ENCODE measurements around the gene DYNC1I1.

DYNC1I1 gene

DNA sequence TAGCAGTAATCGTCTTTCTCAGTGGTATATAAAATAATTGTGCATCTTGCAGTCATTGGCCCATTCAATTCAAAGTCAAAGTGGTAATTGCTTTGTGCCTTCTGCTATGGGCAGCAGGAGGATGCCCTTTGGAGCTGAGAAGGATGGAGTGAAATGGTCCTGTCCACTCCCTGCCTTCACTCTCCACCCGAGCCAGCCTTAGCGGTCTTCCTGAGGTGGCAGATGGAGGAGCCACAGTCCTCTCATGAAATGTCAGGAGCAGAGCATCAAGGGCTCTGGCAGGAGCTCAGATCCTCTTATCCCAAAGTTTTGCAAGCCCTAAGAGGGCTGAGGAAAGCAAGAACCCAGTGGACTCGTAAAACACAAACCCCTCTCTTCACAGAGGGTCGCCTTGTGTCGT lies 199.4 kb downstream of the DYNC1I1 start:
- DNase-seq (ENCODE audit: low spot score), result no peak

DNA sequence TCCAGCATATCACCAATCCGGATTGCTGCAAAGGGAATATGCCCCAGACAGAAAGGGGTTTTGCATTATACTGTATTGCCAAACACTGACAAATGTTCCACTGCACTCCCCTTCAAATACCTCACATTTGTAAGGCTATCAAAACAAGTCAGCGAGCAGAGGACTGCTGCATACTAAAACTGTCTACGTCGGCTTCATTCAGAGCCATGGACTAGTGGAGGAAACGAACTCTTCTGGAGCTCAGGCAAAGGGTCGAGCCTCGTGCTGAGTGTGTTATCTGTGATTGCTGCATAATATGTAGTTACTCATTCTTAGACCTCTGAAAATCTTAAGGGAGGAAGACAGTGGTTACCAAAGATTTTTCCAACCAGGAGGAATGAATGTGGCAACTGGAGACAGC lies 200.2 kb downstream of the DYNC1I1 start:
- no peak for DNase-seq (ENCODE audit: low spot score)

DNA sequence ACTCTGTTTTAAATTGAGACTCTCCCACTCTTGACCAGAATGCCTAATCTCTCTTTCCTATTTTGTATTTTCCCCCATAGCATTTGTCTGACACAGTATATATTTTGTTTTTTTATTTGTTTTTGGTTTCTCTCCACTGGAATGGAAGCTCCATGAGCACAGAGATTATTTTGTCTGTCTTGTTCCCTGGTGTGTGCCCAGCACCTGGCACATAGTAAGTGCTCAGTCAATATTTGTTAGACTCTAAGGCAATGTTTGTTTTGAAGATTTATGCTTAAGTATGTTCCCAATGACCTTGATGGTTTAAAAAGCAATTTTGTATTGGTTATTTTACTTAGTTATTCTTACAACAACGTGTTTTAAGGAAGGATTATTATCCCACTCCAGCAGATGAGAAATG lies 201.8 kb downstream of the DYNC1I1 start:
- DNase-seq (ENCODE audit: low spot score), result no peak

DNA sequence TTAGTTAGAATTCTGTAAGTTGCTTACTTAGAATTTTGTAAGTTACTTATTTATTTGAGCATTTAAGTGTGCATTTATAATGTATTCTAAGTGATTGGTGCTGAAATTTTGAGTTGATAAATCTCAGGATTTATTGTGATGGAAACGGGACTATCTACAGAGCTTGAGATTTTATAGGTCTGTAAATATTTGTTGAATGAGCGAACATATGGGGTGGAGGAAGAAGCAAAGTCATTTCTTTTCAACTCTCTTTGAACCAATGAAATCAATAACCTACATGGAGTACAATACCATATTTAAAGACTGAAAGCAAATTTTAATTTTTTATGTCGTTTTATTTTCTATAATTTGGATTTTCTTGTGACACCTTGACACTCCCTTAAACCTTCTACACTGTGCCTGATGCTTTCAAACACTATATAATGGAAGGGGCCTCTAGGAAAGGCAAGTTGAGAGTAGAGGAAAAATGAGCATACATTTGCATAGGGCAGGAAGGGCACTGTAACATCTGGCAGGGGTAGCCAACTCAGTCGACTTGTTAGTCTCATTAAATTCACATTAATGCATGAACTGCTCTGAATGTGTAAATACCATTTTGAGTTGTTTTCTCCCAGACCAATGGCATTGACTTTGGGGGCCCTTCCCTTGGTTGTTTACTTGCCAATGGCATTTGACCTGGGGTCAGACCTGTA lies 204.2 kb downstream of the DYNC1I1 start:
- no peak for DNase-seq (ENCODE audit: low spot score)

DNA sequence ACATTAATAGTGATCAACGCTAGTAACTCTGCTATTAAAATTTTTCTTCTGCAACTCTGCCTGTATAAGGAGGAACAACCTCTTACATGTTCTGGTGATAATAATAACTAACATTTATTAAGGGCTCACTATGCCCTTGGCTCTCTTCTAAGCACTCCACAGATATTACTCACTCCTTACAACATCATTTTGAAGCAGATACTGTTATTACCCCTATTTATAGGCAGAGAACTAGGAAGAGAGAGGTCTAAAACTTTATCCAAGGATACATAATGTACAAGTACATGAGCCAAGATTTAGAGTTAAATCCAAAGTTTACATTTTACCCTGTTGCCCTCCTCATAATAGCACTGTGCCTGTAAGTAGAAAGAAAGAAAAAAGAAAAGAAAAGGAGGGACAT lies 205.6 kb downstream of the DYNC1I1 start:
- DNase-seq (ENCODE audit: low spot score), result no peak

DNA sequence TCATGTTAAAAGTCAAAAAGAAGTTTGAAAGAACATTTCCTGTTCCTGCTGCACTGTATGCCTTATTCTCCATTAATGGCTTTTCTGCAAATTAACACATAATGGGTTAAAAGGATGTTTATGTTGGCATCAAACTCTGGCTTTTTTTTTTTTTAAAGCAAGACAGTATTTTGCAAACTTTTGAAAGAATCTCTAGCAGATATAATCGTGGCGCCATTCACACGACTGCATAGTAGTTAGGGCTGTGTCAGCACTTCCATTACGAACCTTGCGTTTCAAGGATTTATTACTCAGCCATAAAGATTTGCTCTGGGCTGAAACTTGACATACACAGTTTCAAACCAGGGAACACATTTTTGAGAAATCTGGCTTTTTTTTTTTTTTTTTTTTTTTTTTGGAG lies 207.8 kb downstream of the DYNC1I1 start:
- no peak for DNase-seq (ENCODE audit: low spot score)

DNA sequence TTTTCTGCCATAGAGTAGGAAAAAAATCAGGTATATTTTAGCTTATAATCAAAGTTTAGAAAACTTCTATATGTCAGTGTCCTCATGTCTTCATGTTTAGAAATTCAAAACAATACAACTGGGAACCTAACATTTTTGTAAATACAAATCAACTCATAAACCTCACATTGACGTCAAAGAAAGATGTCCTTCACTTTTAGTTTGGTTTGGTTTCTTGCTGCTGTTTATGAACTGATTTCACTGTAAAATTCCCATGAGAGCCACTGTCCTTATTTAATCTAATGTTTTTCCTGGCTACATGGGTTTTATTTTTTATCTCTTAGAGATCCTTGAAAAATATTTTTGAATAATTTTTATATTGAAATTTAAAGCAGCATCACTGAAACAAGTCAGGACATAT lies 208.4 kb downstream of the DYNC1I1 start:
- DNase-seq (ENCODE audit: low spot score), result no peak

DNA sequence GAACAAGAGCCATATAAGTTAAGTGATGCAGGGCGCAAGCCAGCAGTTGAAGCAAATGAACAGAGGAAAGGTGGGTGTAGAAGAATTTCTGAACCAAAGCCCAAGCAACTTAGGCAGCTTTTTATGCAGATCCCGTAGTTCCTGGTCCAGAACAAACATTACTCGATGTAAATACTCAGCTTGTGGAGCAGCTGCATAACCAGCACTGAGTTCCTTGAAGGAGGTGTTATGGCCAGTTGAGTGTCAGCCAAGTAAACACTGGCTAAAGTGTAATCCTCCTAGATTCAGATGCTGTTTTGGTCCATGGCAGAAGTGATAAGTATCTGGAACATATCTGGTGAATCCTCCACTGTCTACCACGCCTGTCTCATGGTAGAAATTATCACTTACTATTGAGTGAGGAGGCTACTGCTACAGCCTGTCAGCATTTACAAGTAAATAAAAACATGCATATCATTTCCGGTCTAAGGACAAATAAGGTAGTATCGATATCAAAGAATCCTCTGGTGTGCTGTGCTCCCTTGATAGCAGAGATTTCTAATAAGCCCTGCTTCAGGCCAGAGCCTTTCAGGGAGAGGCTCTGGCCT lies 213.9 kb downstream of the DYNC1I1 start:
- no peak for DNase-seq (ENCODE audit: low spot score)

DNA sequence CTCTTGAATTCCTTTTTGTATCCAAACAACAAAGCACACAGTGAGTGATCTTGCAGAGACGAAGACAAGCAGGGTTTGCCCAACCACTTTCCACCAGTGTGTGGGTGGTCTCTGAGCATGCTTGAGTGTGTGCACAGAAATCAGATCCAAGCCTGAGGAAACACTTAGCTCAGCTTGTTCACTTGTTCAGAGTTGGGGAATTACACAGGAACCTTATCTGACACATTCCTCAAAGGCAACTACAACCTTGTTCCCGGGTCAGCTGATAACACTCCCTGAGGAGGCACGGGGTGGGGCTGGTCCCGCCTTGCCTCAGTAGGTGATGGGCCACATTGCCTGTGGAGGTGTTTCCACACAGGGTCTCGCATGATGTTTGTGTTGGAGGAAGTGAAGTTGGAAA lies 216.9 kb downstream of the DYNC1I1 start:
- no peak for DNase-seq (ENCODE audit: low spot score)

DNA sequence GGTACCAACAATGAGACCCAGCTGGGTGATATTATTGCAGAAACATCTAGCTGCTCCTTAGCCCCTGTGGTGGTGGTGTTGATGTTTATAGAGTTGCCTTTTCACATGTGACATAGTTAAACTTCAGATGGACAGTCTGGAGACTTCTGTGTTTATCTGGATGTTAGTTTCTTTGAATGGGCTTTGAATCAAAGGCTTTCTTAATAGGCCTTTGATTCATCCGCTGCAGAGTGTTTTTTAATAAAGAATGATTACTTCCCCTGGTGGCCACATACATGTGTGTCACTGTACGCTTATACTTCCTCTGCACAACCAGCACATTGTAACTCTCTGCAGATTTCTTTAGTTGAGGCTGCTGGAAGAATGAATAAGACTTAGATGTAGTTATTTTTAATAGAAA lies 221.0 kb downstream of the DYNC1I1 start:
- DNase-seq (ENCODE audit: low spot score), result peak; percentile 7

DNA sequence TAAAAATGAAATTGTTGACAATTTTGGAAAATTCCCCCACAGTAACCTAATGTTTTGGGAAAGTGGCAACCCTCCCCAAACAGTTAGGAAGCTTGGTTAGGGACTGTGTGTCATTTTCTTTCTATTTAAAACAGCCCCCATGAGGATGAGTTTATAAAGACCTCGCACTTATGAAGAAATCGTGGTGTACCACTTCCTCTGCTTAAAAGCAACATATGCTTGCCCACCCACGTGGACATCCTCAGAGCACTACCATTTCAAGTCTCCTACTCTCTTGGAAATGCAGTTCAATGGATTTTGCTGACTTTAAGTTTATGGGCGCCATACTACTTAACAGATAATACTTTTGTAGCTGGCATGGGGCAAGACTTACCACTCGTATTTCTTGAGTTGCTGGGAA lies 223.8 kb downstream of the DYNC1I1 start:
- no peak for DNase-seq (ENCODE audit: low spot score)

DNA sequence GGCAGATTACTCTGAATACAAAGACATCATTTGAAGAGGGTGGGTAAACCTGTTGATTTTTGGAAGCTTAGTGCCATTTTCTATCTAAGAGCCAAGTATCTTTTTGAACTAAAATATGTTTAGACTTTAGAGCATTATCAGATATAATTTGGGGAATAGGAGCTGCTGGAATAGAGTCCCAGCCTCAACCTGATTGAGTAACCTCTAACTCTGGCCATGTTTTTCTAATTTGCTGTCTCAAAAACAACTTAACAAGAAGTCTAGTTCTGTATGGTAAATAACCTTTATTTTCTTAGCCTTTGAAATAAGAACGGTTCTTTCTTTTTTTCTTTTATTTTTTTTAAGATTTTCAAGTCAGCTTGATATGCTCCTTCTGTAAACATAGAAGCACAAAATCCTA lies 224.5 kb downstream of the DYNC1I1 start:
- DNase-seq (ENCODE audit: low spot score), result no peak

DNA sequence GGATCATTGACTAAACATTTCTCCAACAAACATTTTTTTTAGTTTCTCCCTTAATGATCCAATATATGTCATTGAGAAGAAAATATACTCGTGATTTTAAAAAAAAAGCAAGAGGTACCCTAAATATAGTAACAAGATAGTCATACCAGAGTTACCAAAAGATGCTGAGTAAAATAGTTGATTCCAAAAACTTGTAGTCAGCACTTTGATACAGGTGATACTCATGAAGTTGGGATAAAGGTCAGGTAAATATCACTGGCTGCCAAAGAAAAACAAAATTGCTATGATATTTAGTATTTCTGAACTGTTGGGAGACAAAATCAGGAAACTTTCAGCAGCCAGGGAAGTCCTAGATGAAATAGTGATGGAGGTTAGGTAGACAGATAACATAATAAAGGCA lies 225.3 kb downstream of the DYNC1I1 start:
- DNase-seq (ENCODE audit: low spot score), result no peak

DNA sequence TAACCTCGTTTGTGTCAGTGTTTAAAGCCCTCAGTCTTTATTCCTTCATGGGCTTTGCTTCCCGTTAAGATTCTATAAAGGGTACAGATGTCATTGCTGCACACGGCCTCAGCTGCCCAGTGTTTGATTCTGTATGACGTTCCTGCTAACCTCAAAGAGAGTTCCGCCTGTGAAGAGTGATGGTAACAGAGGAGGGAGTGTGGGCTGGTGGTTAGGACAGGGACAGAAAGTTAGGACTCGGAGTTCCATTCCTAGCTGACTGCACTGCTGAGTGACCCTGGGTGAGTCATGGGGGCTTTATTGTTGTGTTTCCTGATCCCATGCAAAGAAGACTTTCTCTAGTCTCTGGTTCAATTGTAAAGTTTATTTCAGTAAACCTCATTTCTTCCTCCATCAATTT lies 227.1 kb downstream of the DYNC1I1 start:
- DNase-seq (ENCODE audit: low spot score), result no peak

DNA sequence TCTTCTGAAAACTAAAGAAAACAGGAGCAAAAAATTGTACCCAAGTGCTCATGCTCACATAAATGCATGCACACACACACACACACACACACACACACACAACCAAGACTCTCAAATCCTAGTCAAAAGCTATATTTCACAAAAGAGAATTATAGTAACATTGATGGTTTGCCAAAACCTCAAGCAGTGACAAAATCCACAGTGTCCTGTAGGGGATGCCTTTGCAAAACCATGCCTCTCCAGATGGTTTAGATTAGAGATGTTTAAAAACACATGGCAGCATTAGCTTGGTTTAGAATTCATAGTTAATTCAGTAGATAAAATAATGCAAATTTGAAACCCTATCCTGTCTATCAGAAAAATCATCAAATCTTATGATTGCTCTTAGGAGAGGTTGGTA lies 232.2 kb downstream of the DYNC1I1 start:
- no peak for DNase-seq (ENCODE audit: low spot score)

DNA sequence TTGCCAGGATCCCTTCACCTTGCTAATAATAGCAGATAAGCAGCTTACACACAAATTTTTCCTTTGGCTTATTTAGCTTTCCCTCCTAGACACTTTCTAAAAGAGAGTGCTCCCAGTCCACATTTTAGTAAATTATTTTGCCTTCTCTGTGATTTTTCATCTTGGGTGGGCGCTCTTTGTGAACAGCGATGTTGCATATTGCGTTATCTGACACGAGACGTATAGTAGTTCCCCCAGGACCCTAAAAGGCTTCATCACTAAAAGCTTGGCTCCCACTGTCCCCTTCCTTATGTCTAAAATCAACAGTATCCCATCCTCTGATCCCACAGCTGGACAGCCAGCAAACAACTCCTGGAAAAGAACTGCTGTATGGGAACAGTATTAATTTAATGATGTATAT lies 232.9 kb downstream of the DYNC1I1 start:
- no peak for DNase-seq (ENCODE audit: low spot score)

DNA sequence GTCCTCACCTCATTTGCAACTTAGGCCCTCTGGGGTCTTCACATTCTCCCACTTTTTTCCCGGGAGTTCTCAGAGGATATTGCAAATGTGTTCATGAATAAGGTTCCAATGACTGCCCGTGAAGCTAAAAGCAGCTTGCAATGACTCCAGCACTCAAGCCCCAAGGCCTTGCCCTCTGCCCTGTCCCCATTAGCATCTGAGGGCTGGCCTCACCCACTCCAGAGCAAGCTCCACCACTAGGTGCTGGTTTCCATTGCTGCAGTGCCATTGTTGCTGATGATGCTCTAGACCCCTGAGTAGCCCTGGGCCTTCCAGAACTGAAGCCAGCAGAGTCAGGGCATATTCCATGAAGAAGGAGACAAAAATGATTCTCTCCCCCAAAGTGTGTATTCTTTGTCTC lies 236.8 kb downstream of the DYNC1I1 start:
- DNase-seq (ENCODE audit: low spot score), result no peak

DNA sequence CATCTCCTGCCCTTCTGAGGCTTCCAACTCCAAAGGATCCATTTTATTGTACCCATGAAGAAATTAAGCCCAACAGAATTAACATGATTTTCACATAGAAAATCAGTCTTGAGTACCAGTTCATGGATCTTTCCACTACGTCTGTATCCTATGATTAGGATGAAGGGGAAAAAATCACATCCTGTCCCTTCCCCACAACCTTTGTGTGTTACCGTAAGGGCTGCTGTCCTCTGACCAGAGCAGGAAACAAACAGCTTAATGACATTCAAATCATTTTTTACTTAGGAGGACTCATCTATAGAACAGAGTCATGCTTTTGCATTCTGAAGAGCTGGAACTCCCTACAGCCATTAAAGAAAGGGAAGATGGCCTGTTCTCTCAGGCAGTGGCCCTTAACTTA lies 241.5 kb downstream of the DYNC1I1 start:
- DNase-seq (ENCODE audit: low spot score), result no peak

DNA sequence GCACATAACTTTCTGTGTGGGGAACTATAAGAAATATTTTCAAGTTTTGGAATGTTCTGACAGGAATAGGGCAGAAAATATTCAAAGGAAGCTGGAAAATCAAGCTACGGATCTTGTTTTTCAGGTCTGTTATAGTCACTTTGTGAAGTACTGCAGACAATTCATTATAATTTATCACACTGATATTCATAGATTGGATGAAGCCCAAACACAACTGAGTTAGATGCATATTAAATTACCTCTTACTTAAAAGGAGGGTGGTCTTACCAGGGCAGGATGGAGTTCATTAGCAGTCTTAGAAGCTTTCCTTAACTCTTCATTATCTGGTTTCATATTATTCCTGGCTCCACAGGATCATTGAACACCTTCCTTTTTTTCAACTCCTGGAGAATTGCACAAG lies 242.3 kb downstream of the DYNC1I1 start:
- DNase-seq (ENCODE audit: low spot score), result no peak

DNA sequence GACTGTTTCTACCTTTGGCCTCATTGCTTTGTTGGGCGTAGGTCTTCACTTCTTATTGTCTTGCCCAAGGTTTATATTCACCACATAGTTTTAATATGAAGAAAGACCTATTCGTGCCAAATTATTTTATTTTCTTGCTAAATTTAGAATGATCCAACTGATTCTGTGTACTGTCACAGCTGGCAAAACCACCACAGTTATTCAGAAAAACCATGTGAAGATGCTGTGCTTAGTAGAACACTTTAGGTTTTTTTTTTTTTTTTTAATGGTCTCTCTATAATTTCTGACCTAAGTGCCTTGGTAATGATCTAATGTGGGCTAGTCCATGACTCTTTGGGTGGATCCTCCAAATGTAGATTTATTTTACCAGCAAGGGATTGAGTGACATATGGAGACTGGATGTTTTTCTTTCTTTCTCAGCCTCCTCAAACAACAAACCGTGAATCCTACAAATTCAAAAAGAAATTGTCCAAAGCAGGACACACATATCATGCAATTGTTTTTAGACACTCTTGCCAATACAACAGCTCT lies 243.8 kb downstream of the DYNC1I1 start:
- no peak for DNase-seq (ENCODE audit: low spot score)

DNA sequence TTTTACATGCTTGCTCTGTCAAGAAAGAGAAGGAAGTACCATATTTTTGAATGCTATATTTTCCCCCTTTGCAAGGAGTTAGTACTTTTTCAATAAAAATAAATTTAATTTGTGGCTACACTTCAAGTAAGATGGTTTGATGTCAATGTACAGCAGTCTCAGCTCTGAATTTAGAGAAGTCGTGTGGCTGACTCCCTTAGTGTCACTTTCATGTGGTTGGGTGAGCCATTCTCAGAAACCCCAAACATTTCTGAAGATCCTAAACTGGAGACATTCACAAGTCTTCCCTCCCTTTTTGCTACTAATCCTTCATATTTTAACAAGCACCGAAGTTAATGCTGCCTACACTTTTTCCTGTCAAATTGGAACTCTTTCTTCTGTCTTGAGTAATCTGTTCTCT lies 244.4 kb downstream of the DYNC1I1 start:
- no peak for DNase-seq (ENCODE audit: low spot score)

DNA sequence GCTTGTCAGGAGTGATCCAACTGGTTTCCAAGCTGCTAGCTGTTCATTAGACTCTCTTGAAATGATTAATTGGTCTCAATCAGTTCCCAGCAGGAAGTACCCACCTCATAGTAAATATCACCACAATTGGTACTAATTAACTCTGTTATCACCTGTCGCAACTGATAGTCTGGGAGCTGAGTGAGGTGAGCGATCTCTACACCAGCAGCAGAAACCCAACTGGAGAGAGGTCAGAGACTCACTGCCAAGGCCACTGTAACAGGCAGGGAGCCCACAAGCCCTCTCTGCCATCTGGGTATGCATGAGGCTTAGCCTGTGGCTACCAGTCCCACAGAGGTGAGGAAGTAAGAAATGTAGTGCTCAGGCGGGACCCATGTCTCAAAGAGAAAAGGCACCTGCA lies 245.5 kb downstream of the DYNC1I1 start:
- DNase-seq (ENCODE audit: low spot score), result no peak

DNA sequence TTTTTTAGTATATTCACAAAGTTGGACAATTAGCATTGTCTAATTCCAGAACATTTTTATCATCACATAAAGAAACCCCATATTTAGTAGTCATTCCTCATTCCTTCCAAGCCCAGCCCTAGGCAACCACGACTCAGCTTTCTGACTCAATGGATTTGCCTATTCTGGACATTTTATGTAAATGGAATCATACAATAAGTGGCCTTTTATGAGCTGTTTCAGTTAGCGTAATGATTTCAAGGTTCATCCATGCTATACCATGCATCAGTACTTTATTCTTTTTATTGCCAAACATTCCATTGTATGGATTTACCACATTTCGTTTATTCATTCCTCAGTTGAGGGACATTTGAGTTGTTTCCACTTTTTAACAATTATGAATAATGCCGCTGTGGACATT lies 249.2 kb downstream of the DYNC1I1 start:
- no peak for DNase-seq (ENCODE audit: low spot score)

DNA sequence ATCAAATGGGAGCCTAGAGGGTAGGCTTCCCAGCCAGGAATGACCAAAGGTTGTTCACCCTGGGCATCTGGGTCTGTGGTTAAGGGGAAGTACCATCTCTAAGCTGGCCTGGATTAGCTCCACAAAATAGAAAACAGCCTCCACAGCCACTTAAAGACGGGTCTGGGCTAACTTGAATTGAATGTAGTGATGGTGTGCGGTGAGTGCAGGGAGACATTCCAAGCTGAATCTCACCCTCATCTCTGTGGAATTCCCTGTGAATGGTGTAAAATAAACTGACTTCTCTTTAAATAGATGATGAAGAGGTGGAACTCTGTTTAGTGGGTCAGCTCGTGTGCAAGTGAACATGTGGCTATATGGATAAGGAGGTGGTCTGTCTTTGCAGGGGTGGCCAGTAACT lies 251.0 kb downstream of the DYNC1I1 start:
- no peak for DNase-seq (ENCODE audit: low spot score)

All from globus pallidus (tissue), 1 donor.